B cell (primary cell): ENCODE measurements around the gene CHAF1A.

Experiments
- EZH2 ChIP-seq: IDR thresholded peaks from 2 replicates; pipeline ENCODE4 v1.6.1; 2012; ENCODE audit warnings: borderline replicate concordance, low read depth, mild to moderate bottlenecking, moderate library complexity, low read length; ENCODE audit not compliant: insufficient read depth, poor library complexity, severe bottlenecking
- TF ChIP-seq, protein P1 (sequence below): fragments of 200-600 bp; IDR thresholded peaks from one replicate; pipeline ENCODE4 v1.8.0; 2022; ENCODE audit warnings: antibody characterized with exemption, mild to moderate bottlenecking

DNA sequence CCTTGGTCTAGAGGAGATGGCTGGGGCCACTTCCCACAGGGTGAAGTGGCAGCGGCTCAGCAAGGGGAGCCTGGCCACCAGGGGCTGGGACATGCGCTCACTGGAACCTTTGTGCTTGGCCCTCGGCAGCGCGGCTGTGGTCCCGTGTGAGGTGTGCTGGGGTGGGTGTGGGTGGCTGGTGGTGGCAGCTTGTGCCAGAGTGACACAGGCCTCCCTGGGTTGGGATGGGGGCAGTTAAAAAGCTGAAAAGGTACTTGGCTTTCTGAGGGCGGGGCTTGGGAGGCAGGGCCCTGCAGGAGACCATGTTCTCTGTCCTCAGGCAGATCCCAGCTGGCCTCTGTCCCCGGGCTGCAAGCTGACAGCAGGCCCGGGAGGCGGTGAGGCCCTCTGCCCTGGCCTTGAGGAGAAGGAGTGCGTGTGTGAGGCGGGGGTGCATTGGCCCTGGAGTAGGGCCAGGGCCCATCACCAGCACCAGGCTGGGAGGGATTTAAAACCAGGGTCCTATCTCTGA, 41.7 kb upstream of the CHAF1A start:
- TF ChIP-seq, protein P1, sequence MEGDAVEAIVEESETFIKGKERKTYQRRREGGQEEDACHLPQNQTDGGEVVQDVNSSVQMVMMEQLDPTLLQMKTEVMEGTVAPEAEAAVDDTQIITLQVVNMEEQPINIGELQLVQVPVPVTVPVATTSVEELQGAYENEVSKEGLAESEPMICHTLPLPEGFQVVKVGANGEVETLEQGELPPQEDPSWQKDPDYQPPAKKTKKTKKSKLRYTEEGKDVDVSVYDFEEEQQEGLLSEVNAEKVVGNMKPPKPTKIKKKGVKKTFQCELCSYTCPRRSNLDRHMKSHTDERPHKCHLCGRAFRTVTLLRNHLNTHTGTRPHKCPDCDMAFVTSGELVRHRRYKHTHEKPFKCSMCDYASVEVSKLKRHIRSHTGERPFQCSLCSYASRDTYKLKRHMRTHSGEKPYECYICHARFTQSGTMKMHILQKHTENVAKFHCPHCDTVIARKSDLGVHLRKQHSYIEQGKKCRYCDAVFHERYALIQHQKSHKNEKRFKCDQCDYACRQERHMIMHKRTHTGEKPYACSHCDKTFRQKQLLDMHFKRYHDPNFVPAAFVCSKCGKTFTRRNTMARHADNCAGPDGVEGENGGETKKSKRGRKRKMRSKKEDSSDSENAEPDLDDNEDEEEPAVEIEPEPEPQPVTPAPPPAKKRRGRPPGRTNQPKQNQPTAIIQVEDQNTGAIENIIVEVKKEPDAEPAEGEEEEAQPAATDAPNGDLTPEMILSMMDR = no peak
- TF ChIP-seq EZH2 = no peak
